PFSK-1 (cell line): ENCODE measurements around the gene IP6K1.

ENCODE experiments used
- FOXP2 ChIP-seq: optimal IDR thresholded peaks from 2 replicates; pipeline ENCODE3; 2011; ENCODE audit warnings: borderline replicate concordance, control low read depth, inconsistent platforms; ENCODE audit not compliant: insufficient read depth; ENCODE audit errors: extremely low read length, extremely low read depth
- POLR2AphosphoS5 ChIP-seq: IDR thresholded peaks from 2 replicates; pipeline ENCODE4 v1.6.1; 2012; ENCODE audit warnings: low read depth, mild to moderate bottlenecking, control low read depth, low read length, moderate library complexity
- SIN3A ChIP-seq: IDR thresholded peaks from 2 replicates; pipeline ENCODE4 v1.6.1; 2012; ENCODE audit warnings: mild to moderate bottlenecking, low read length, moderate library complexity, borderline replicate concordance; ENCODE audit not compliant: insufficient read depth
- TAF1 ChIP-seq: IDR thresholded peaks from 2 replicates; pipeline ENCODE4 v1.6.1; 2012; ENCODE audit warnings: low read length, control low read depth, borderline replicate concordance; ENCODE audit not compliant: insufficient read depth

DNA sequence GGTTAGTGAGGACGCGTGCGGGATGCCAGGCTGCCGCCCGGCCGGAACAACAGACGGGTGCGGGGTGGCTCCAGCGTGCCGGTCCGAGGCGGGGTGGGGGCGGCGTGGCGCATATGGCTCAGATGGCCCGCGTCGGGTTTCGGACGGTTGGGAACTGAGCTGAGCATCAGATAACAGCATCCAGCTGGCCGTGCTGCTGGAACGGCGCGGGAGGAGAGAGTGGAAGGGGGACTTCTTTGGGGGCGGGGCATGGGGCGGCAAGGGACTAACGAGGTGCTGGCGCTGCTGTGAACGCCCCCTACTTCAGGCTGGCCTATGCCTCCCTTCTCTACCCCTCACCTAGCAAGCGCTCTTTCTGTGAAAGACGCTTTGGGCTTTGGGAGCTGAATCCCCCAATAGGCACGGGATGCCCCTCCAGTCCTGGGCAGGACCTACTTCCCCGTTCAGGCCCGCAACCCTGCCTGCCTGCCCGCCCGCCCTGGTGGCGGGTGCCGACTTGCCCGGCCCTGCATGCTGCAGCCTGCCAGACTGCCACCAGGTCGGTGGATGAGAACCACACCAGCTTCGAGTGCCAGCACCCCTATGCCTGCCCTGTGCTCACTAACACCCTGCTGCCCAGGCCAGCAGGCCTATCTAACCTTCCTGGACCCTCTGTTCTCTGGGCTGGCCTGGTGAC, 17.3 kb upstream of the IP6K1 start:
- no peak for TF ChIP-seq SIN3A
- no peak for TF ChIP-seq TAF1
- TF ChIP-seq POLR2AphosphoS5, result no peak
- no peak for TF ChIP-seq FOXP2
